Subcutaneous abdominal adipose tissue (tissue), 5 donors: ENCODE results near the gene EFNA5.

ENCODE experiments used
- H3K27ac ChIP-seq: one replicate; pipeline ENCODE4 v1.7.0; 2013; ENCODE audit warnings: low read depth, mild to moderate bottlenecking, inconsistent platforms, low read length, moderate library complexity
- H3K27me3 ChIP-seq, 5 donors: one replicate each; pipeline ENCODE4 v1.7.0; 2013; ENCODE audit warnings: low read length in 5 of 5, inconsistent platforms in 1 of 5; ENCODE audit not compliant: control insufficient read depth in 5 of 5, insufficient read depth in 4 of 5
- H3K36me3 ChIP-seq, 5 donors: one replicate each; pipeline ENCODE4 v1.7.0; 2013; ENCODE audit warnings: low read length in 5 of 5; ENCODE audit not compliant: control insufficient read depth in 5 of 5, insufficient read depth in 5 of 5
- H3K4me1 ChIP-seq, 5 donors: one replicate each; pipeline ENCODE4 v1.7.0; 2013; ENCODE audit warnings: low read length in 5 of 5, mild to moderate bottlenecking in 3 of 5, moderate library complexity in 1 of 5; ENCODE audit not compliant: control insufficient read depth in 5 of 5, insufficient read depth in 5 of 5
- H3K4me3 ChIP-seq, 5 donors: one replicate each; pipeline ENCODE4 v1.7.0; 2013; ENCODE audit warnings: low read length in 5 of 5, low read depth in 1 of 5
- H3K9ac ChIP-seq, 5 donors: one replicate each; pipeline ENCODE4 v1.7.0; 2013; ENCODE audit warnings: low read length in 5 of 5, mild to moderate bottlenecking in 4 of 5, moderate library complexity in 3 of 5
- H3K9me3 ChIP-seq, 5 donors: one replicate each; pipeline ENCODE4 v1.7.0; 2013; ENCODE audit warnings: low read length in 5 of 5; ENCODE audit not compliant: control insufficient read depth in 5 of 5
- donor health status: healthy.
- donor health status: healthy.
- donor health status: healthy.
- donor health status: healthy.
- donor health status: healthy.

The EFNA5 gene

DNA sequence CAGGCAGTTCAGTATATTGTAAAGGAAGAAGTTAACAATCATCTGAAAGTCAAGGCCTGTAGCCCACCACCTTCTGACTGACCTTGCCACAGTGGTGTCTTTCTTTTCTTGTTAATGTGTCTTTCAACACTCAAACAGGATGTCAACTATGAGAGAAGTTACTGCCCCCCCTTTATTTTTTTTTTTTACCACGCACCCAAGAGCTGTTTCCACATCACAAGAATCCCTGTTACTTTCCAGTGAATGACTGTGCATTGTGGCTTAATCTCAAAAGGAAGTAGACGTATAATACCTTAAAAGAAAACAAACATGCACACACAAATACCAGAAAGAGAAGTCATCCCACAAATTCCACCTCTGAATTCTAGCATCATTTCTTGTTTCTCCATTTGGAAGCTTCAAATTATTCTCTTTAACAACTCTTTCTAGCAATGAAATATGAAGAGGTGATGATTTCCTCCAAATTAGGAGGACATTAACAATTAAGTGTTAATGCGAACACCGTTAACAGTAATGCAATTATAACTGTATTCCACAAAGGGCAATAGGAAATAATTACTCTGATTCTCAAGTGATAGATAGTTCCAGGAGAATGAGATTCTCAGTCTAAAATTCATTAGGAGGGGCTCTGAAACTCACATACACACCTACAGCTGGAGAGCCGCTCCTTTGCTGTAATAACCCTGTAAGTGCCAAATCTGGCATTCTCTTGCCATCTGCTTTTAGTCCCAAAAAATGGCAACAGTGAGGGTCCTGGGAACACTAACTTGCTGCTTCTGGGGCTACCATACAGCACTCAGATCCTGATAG is 201.0 kb downstream of the EFNA5 start:
- H3K4me1 ChIP-seq = peaks cover 0 to 4% (median 2%) of the 10 kb centered on the region in 5 donors
- no peak overlapping the region for H3K27ac ChIP-seq

DNA sequence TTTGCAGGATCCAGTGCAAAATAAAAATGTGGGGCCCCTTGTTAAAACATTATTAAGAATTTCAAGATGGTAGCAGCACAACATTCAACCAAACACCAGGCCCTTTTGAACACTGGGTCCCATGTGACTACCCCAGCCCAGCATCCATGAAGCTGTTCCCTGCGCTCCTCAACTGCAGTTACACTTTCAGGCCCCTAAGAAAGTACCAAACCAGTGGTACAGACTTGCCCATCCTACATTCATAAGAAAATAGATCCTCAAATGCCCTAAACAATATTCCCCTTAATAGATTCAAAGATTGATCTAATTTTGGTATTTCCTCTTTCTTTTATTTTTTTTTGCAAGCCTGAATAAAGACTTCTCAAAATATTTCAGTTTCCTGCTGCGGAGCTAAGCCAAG is 201.7 kb downstream of the EFNA5 start:
- Histone ChIP-seq H3K9ac (no peak overlapping the region), H3K4me3 (no peak overlapping the region), H3K27me3 (no peaks in the 10 kb centered on the region), H3K27ac (no peak overlapping the region), H3K36me3 (no peaks in the 10 kb centered on the region), H3K9me3 (no peaks in the 10 kb centered on the region), H3K4me1 (peaks cover 0 to 5% (median 2%) of the 10 kb centered on the region in 5 donors)

More for the DNA sequence above, 201.0 kb downstream of the EFNA5 start:
- Histone ChIP-seq H3K9me3 (no peaks in the 10 kb centered on the region), H3K36me3 (no peaks in the 10 kb centered on the region), H3K27me3 (no peaks in the 10 kb centered on the region), H3K4me3 (no peak overlapping the region), H3K9ac (no peak overlapping the region)

DNA sequence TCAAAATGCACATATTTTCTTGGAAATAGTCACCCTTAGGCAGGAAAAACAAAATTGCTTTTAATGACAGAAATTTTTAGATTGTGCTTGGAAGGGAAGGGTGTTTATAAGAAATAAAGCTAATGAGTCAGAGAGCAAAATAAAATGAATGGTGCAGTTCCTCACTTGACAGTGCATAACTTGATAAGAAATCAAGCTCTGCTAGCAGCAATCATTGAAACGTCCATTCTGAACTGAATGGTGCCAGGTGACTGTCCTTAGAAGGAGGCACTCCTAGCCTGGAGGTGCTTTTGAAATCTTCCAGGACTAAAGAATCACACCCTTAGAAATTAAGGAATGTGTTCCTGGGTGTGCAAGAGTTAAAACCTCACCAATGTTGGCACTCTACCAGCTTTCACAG is 202.5 kb downstream of the EFNA5 start:
- Histone ChIP-seq H3K9ac (no peak overlapping the region), H3K36me3 (no peaks in the 10 kb centered on the region), H3K9me3 (no peaks in the 10 kb centered on the region), H3K4me1 (peaks cover 0 to 7% (median 2%) of the 10 kb centered on the region in 5 donors), H3K27ac (no peak overlapping the region), H3K4me3 (no peak overlapping the region), H3K27me3 (no peaks in the 10 kb centered on the region)

DNA sequence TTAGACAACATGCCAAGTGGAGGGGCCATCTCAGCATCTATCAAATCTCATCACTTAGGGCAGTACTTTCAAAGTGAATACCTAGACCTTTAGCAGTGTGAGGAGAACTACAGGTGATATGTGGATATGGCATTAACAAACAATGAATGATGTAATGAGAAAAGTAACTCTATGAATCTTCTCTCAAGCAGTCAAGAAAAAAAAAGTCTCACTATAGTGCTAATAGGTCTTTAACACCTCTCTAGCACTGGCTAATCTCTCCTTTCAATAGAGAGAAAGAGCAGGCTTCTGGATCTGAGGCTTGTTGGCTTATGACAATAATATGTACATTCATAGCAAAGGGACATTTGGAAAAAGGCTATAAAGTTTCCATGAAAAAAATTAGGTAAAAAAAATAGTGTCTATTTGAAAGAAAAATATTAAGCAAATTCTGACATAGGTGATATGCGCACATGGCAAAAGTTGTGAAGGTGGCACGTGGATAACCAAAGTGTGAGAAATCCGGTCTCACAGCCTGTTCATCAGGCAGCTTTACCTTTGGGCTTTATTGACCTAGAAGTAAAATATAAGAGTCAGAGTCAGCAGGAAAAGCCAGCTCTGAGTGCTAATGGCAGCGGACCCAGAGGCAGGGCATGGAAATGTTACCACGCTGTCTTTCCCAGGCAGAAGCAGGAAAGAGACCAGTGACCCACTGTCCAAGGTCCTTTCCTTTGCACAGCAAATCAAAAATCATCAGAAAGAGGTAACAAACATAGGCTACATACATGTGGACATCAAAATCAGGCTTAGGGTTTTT is 203.4 kb downstream of the EFNA5 start:
- Histone ChIP-seq H3K4me3 (no peak overlapping the region), H3K27ac (no peak overlapping the region), H3K36me3 (no peaks in the 10 kb centered on the region), H3K9ac (no peak overlapping the region), H3K27me3 (no peaks in the 10 kb centered on the region), H3K9me3 (no peaks in the 10 kb centered on the region), H3K4me1 (peaks cover 0 to 7% (median 2%) of the 10 kb centered on the region in 5 donors)

DNA sequence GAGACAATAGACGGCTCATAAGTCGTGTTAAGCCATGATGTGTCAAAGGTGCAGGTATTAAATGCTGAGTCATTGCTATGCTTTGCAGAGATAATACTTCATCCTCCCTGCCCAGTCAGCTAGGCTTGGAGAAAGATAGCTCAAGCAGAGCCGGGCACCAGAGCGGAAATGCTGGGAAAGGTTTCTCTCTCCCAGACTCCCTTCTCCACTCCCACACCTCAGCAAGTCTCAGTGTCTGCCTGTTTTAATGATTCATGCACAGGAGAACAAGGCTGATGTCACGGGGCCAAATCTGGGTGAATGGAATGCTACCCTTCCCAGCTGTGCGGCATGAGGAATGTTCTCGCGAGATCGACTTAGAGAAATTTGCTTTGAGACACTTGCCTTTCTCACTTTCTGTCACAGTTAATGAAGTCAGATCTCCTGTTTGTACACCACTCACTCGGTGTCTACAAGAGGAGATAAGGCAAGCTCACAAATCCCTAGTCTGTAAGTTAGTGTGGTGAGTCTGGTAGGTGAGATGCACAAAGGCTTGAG is 204.4 kb downstream of the EFNA5 start:
- no peaks in the 10 kb centered on the region for H3K9me3 ChIP-seq
- H3K4me1 ChIP-seq = peaks cover 0 to 7% (median 2%) of the 10 kb centered on the region in 5 donors
- no peak overlapping the region for H3K27ac ChIP-seq
- H3K4me3 ChIP-seq = no peak overlapping the region
- no peaks in the 10 kb centered on the region for H3K27me3 ChIP-seq
- no peaks in the 10 kb centered on the region for H3K36me3 ChIP-seq
- H3K9ac ChIP-seq = no peak overlapping the region

DNA sequence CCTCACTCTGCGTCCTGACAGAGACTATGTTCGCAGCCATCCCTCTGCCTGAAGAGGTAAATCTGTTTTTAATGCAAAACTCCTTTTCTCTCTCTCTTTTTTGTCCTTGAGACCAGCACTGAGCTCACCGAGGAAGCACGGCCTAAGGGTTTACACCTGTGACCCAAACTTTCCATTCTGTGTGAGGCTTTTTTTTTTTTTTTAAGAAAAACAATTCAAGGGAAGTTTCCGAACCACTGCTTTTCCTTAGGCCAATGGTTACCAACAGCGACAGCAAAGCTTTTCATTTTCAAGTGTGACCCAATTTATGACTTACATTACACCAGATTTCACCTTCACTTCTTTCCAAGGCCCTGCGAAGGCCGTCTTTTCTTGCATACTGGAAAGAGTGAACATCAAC is 205.9 kb downstream of the EFNA5 start:
- Histone ChIP-seq H3K4me1 (peaks cover 0 to 7% (median 2%) of the 10 kb centered on the region in 5 donors), H3K27me3 (no peaks in the 10 kb centered on the region), H3K9me3 (no peaks in the 10 kb centered on the region), H3K36me3 (no peaks in the 10 kb centered on the region), H3K9ac (no peak overlapping the region), H3K4me3 (no peak overlapping the region), H3K27ac (no peak overlapping the region)

DNA sequence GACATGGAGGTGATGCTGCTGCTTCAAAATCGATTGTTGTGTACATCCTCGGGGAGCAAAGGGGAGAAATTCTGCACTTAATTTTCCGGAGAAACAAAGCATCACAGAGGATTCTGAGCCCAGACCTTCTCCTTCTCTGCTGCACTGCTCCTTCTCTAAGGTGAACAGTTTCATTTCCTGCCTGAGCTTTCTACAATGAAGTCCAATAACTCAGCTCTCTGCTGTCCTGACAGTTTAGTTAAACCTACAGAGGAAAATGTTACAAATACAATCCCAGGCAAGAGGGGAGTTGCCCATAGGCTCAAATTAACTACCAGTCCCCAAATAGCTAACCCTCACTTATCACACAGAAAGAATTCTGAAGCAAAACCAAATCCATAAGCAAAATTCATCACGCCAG is 206.3 kb downstream of the EFNA5 start:
- Histone ChIP-seq H3K9ac (no peak overlapping the region), H3K9me3 (no peaks in the 10 kb centered on the region), H3K27ac (no peak overlapping the region), H3K4me1 (peaks cover 0 to 7% (median 2%) of the 10 kb centered on the region in 5 donors), H3K36me3 (no peaks in the 10 kb centered on the region), H3K4me3 (no peak overlapping the region), H3K27me3 (no peaks in the 10 kb centered on the region)

DNA sequence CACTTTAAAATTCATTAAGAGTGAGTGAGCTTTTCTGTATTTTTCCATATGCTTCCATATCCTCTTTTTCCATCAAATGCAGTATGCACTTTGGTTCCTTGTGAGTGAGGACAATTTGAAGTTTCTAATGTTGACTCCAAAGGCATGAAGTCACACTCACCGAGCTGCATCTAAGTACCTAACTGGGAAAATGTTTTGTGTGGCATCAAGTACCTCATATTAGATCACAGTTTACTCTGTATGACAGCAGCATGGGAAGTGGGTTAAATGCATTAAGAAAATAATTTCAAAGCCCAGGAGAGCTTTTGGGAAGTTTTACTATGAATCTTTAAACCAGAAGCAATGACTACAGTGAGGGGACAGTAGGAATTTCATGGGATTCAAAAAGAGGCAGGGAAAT is 207.0 kb downstream of the EFNA5 start:
- no peak overlapping the region for H3K27ac ChIP-seq
- no peaks in the 10 kb centered on the region for H3K9me3 ChIP-seq
- no peak overlapping the region for H3K4me3 ChIP-seq
- peaks cover 0 to 7% (median 0%) of the 10 kb centered on the region in 5 donors for H3K4me1 ChIP-seq
- no peaks in the 10 kb centered on the region for H3K36me3 ChIP-seq
- no peaks in the 10 kb centered on the region for H3K27me3 ChIP-seq
- H3K9ac ChIP-seq = no peak overlapping the region

DNA sequence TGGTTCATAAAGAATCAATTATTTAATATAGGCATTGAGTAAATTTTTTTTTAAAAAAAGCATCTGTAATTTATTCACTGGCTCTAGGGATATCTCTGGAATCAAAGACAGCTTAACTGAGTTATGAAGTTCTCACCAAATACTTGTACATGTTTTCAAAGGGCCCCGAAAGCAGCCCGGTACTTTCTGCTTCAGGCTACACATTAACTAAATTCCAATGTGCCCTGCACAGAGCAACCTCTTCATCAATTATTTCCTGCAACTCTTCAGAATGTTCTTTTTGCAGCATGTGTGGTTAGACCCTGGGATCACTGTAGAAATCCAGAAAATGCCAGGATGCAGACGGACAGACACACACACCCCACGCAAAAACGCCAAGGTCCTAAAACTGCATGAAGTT is 209.0 kb downstream of the EFNA5 start:
- Histone ChIP-seq H3K36me3 (no peaks in the 10 kb centered on the region), H3K4me1 (peaks cover 0 to 9% (median under 1%) of the 10 kb centered on the region in 5 donors), H3K9ac (no peak overlapping the region)

DNA sequence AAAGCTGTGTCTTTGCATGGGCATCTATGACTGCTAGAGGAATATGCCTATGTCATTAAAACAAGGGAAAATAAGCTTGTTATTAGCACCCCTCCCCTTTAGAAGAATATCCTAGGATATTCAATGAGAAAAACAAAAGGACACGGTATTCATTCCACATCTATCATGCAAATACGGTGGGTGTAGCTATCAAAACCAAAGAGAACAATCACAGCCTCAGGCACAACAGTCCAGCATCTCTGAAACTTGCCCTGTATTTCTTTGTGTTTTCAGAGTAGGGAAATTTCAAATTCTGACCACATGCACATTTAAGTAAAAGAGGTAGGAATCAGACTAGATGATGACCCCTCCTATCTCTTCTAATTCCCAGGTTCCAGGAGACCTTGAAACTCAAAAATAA is 209.9 kb downstream of the EFNA5 start:
- peaks cover 0 to 16% (median 10%) of the 10 kb centered on the region in 5 donors for H3K4me1 ChIP-seq
- no peaks in the 10 kb centered on the region for H3K36me3 ChIP-seq
- no peaks in the 10 kb centered on the region for H3K27me3 ChIP-seq
- no peak overlapping the region for H3K27ac ChIP-seq
- H3K9ac ChIP-seq = no peak overlapping the region
- H3K9me3 ChIP-seq = no peaks in the 10 kb centered on the region
- no peak overlapping the region for H3K4me3 ChIP-seq

More for the DNA sequence above, 209.0 kb downstream of the EFNA5 start:
- Histone ChIP-seq H3K27ac (no peak overlapping the region), H3K4me3 (no peak overlapping the region), H3K27me3 (no peaks in the 10 kb centered on the region), H3K9me3 (no peaks in the 10 kb centered on the region)
